CD4-positive, alpha-beta T cell (primary cell): ENCODE measurements around the gene ZNF816. TPM values are rescaled to one million over a fixed set of nuclear protein-coding genes. Genes with fewer than 3 reads are reported as not detected.
"Not testable (repeated sequence)": the region's sequence is repeated elsewhere in the genome, so short reads cannot be mapped to it uniquely, and the experiment has no call there.

ENCODE experiments used
- ATAC-seq: fragments of 200-7000 bp; cut with Tn5 transposase; one replicate; pipeline ENCODE4 v1.10.0; 2022; ENCODE audit warnings: mild to moderate bottlenecking; ENCODE audit not compliant: poor library complexity
- CTCF ChIA-PET: fragments of 350-600 bp; sonication (Branson Sonifier 250); formaldehyde crosslinking; loops from one replicate; lab custom pipeline; 2021; ENCODE audit warnings: antibody characterized with exemption, inconsistent platforms; lab: Charles Lee
- POLR2A ChIA-PET: fragments of 350-600 bp; sonication (Branson Sonifier 250); formaldehyde crosslinking; loops from one replicate; lab custom pipeline; 2021; ENCODE audit warnings: antibody characterized with exemption, inconsistent platforms; lab: Charles Lee
- DNase-seq, 14 experiments: peaks; one replicate each; pipeline ENCODE4 v3.0.0-alpha.2; 2013 to 2020; ENCODE audit warnings: mixed read lengths in 2 of 14
- H3K27ac ChIP-seq, 2 donors: one replicate each; pipeline versions ENCODE4 v1.5.1 to v1.7.0; 2013; ENCODE audit warnings: low read length in 2 of 2, low read depth in 1 of 2, mild to moderate bottlenecking in 1 of 2
- H3K27me3 ChIP-seq, 2 experiments: 1 replicate in 1 of 2; 2 replicates in 1 of 2; pipeline versions ENCODE4 v1.6.1 to v1.7.0; 2013; ENCODE audit warnings: low read length in 2 of 2, control low read depth in 1 of 2, mild to moderate bottlenecking in 1 of 2, moderate library complexity in 1 of 2; ENCODE audit not compliant: insufficient read depth in 2 of 2, control insufficient read depth in 1 of 2
- H3K36me3 ChIP-seq: one replicate; pipeline ENCODE4 v1.6.1; 2013; ENCODE audit warnings: low read length, control low read depth; ENCODE audit not compliant: insufficient read depth
- H3K4me1 ChIP-seq: one replicate; pipeline ENCODE4 v1.6.1; 2013; ENCODE audit warnings: low read length, control low read depth; ENCODE audit not compliant: insufficient read depth
- H3K4me3 ChIP-seq: one replicate; pipeline ENCODE4 v1.5.1; 2013; ENCODE audit warnings: mild to moderate bottlenecking, low read length, moderate library complexity
- H3K9me3 ChIP-seq, 2 experiments: 1 replicate in 1 of 2; 2 replicates in 1 of 2; pipeline versions ENCODE4 v1.6.1 to v1.7.0; 2013; ENCODE audit warnings: low read length in 2 of 2, mild to moderate bottlenecking in 2 of 2, control low read depth in 1 of 2, moderate library complexity in 1 of 2; ENCODE audit not compliant: control insufficient read depth in 1 of 2, insufficient read depth in 1 of 2
- H3K27ac Mint-ChIP-seq: one replicate; pipeline ENCODE4 v1.8.0; 2020; ENCODE audit warnings: mixed read lengths
- H3K27me3 Mint-ChIP-seq: one replicate; pipeline ENCODE4 v1.8.0; 2021; ENCODE audit warnings: mixed read lengths
- H3K36me3 Mint-ChIP-seq: one replicate; pipeline ENCODE4 v1.8.0; 2021; ENCODE audit warnings: low read depth, mixed read lengths
- H3K4me1 Mint-ChIP-seq: one replicate; pipeline ENCODE4 v1.8.0; 2021; ENCODE audit warnings: low read depth, mixed read lengths
- H3K4me3 Mint-ChIP-seq: one replicate; pipeline ENCODE4 v1.8.0; 2020; ENCODE audit warnings: mild to moderate bottlenecking, mixed read lengths
- H3K9me3 Mint-ChIP-seq: one replicate; pipeline ENCODE4 v1.8.0; 2020; ENCODE audit warnings: mixed read lengths
- CTCF ChIP-seq: fragments of 200-600 bp; IDR thresholded peaks from one replicate; pipeline ENCODE4 v1.8.0; 2022; ENCODE audit warnings: antibody characterized with exemption, mild to moderate bottlenecking
- intact Hi-C, 2 experiments: fragments of 100-400 bp; cut with DNase I in 1 of 2; cut with micrococcal nuclease in 1 of 2; formaldehyde crosslinking; loops; one replicate each; pipeline versions ENCODE4 v1.15.1 to v1.9.0; 2023 to 2025; cut with DNase I, micrococcal nuclease
- total RNA-seq, 174 experiments: library from RNA in 2 of 174; stranded (reverse) in 2 of 174; gene quantifications; one replicate each; pipeline ENCODE4 v1.2.3 and lab custom pipeline; 2021 to 2026

Gene ZNF816
- total RNA-seq, 2 experiments from 2014 or later: 3.6 to 5.5 TPM

- H3K27me3 Mint-ChIP-seq: no peaks in the 10 kb centered on the region
- peaks cover 57% of the 10 kb centered on the region for H3K36me3 Mint-ChIP-seq
- peaks cover 26% of the 10 kb centered on the region for H3K36me3 ChIP-seq
- H3K4me3 Mint-ChIP-seq: no peak overlapping the region
- no peaks in the 10 kb centered on the region for H3K27me3 ChIP-seq
- no peak for TF ChIP-seq CTCF
- DNase-seq: no peak
- no peak overlapping the region for H3K27ac Mint-ChIP-seq
- H3K9me3 Mint-ChIP-seq: peaks cover 13% of the 10 kb centered on the region
- intact Hi-C loops: loop anchor here in 1 of 2 experiments (10.0 kb wide), 2 partner anchors 163 to 387 kb away; partner anchors contain the start of genes ZNF600 and ZNF845
- no peak overlapping the region for H3K4me3 ChIP-seq
- ChIA-PET POLR2A (no interaction called here), CTCF (no interaction called here)
- no peak overlapping the region for H3K27ac ChIP-seq
- ATAC-seq: no peak
- peaks cover 3% of the 10 kb centered on the region for H3K4me1 ChIP-seq
- H3K4me1 Mint-ChIP-seq: no peaks in the 10 kb centered on the region
- peaks cover 65 to 68% of the 10 kb centered on the region in 2 experiments for H3K9me3 ChIP-seq
Observed at GRCh38 chr19:52948025-52948770, 14.5 kb downstream of the ZNF816 start.

- no peaks in the 10 kb centered on the region for H3K27me3 Mint-ChIP-seq
- no peak for TF ChIP-seq CTCF
- Histone ChIP-seq H3K4me3 (no peak overlapping the region), H3K9me3 (peaks cover 53 to 60% of the 10 kb centered on the region in 2 experiments), H3K27me3 (no peaks in the 10 kb centered on the region), H3K36me3 (peaks cover 11% of the 10 kb centered on the region), H3K27ac (no peak overlapping the region), H3K4me1 (peaks cover 15% of the 10 kb centered on the region)
- peaks cover 9% of the 10 kb centered on the region for H3K4me1 Mint-ChIP-seq
- DNase-seq (no peak), ATAC-seq (no peak)
- intact Hi-C loops: loop anchor here in 1 of 2 experiments (10.0 kb wide), 2 partner anchors 162 to 388 kb away; partner anchors contain the start of genes ZNF600 and ZNF845
- ChIA-PET CTCF (no interaction called here), POLR2A (interaction anchor here (0.9 kb wide), 1 partner anchor 16 kb away, joined by 3 read pairs; the partner anchor contains the start of gene ZNF816)
- H3K36me3 Mint-ChIP-seq: peaks cover 54% of the 10 kb centered on the region
- H3K9me3 Mint-ChIP-seq: peaks cover 7% of the 10 kb centered on the region
- no peak overlapping the region for H3K4me3 Mint-ChIP-seq
- no peak overlapping the region for H3K27ac Mint-ChIP-seq
Observed at GRCh38 chr19:52946322-52947310, 16.1 kb downstream of the ZNF816 start.

GRCh38 chr19:52945652-52946321, 16.9 kb downstream of the ZNF816 start:
- Mint-ChIP-seq H3K9me3 (peaks cover 7% of the 10 kb centered on the region), H3K4me1 (peaks cover 17% of the 10 kb centered on the region), H3K27me3 (no peaks in the 10 kb centered on the region), H3K36me3 (peaks cover 52% of the 10 kb centered on the region), H3K27ac (no peak overlapping the region), H3K4me3 (peak overlapping the region; percentile 48)
- ATAC-seq (no peak), DNase-seq (no peak)
- Histone ChIP-seq H3K4me3 (no peak overlapping the region), H3K27ac (no peak overlapping the region), H3K9me3 (peaks cover 44 to 61% of the 10 kb centered on the region in 2 experiments), H3K27me3 (no peaks in the 10 kb centered on the region), H3K4me1 (peaks cover 15% of the 10 kb centered on the region), H3K36me3 (peaks cover 2% of the 10 kb centered on the region)
- no peak for TF ChIP-seq CTCF
- POLR2A ChIA-PET: no interaction called here
- intact Hi-C loops: loop anchor here in 1 of 2 experiments (10.0 kb wide), 2 partner anchors 161 to 389 kb away; partner anchors contain the start of genes ZNF600 and ZNF845
- CTCF ChIA-PET: no interaction called here

GRCh38 chr19:52944703-52945493, 17.8 kb downstream of the ZNF816 start:
- DNase-seq, CTCF ChIA-PET, H3K27ac Mint-ChIP-seq, H3K36me3 ChIP-seq, POLR2A ChIA-PET, H3K27me3 Mint-ChIP-seq, H3K27ac ChIP-seq, H3K4me3 ChIP-seq, H3K9me3 Mint-ChIP-seq, ATAC-seq, H3K27me3 ChIP-seq: not testable (repeated sequence)
- Mint-ChIP-seq H3K36me3 (peaks cover 46% of the 10 kb centered on the region), H3K4me1 (peaks cover 20% of the 10 kb centered on the region), H3K4me3 (peak overlapping the region; percentile 51)
- peaks cover 17% of the 10 kb centered on the region for H3K4me1 ChIP-seq
- H3K9me3 ChIP-seq: peaks cover 36 to 67% of the 10 kb centered on the region in 2 experiments
- intact Hi-C loops: loop anchor here in 1 of 2 experiments (5.0 to 10.0 kb wide), 3 partner anchors 157 to 390 kb away; partner anchors contain the start of genes ZNF160, ZNF600 and ZNF845
